Caco-2 (cell line): Measurements from ENCODE around the gene IL37. TPM values are rescaled to one million over a fixed set of nuclear protein-coding genes. Genes with fewer than 3 reads are reported as not detected.

ENCODE experiments used
- BruUV-seq: library from RNA; stranded (reverse); fragments of 400-500 nt; replicated peaks from 2 replicates; lab custom pipeline; 2021; lab: Mats Ljungman, UMichigan
- CTCF ChIA-PET: fragments of 300-600 bp; sonication (Branson Sonifier 250); formaldehyde crosslinking; loops from one replicate; lab custom pipeline; 2022; ENCODE audit warnings: antibody characterized with exemption; lab: Charles Lee
- POLR2A ChIA-PET: fragments of 300-600 bp; sonication (Branson Sonifier 250); formaldehyde crosslinking; loops from one replicate; lab custom pipeline; 2022; ENCODE audit warnings: antibody characterized with exemption; lab: Charles Lee
- DNase-seq, 2 experiments: peaks; one replicate each; pipeline versions ENCODE4 v3.0.0 to v3.0.0-alpha.2; 2020 to 2022
- H3K27me3 ChIP-seq: replicated peaks from 2 replicates; pipeline ENCODE4 v1.6.0; 2011; ENCODE audit warnings: low read length; ENCODE audit not compliant: control insufficient read depth, insufficient read depth
- H3K36me3 ChIP-seq: 2 replicates; pipeline ENCODE4 v1.5.1; 2011; ENCODE audit warnings: low read length; ENCODE audit not compliant: control insufficient read depth, insufficient read depth
- H3K4me1 ChIP-seq: fragments of 250-450 bp; sonication (Bioruptor Pico); 2 replicates; pipeline ENCODE4 v1.5.1; 2020; ENCODE audit warnings: mild to moderate bottlenecking
- H3K4me3 ChIP-seq: 2 replicates; pipeline ENCODE4 v1.5.1; 2011; ENCODE audit warnings: low read depth, mild to moderate bottlenecking, control low read depth, low read length
- H3K9me3 ChIP-seq: fragments of 250-450 bp; sonication (Bioruptor Pico); 2 replicates; pipeline ENCODE4 v1.5.1; 2020; ENCODE audit warnings: mild to moderate bottlenecking, moderate library complexity
- H3K27ac Mint-ChIP-seq: one replicate; pipeline ENCODE4 v1.8.0; 2022; ENCODE audit warnings: mixed read lengths; ENCODE audit not compliant: unreplicated experiment
- H3K27me3 Mint-ChIP-seq: one replicate; pipeline ENCODE4 v1.8.0; 2022; ENCODE audit warnings: mixed read lengths; ENCODE audit not compliant: insufficient read depth, unreplicated experiment
- H3K36me3 Mint-ChIP-seq: one replicate; pipeline ENCODE4 v1.8.0; 2022; ENCODE audit warnings: mild to moderate bottlenecking, mixed read lengths; ENCODE audit not compliant: insufficient read depth, unreplicated experiment
- H3K4me1 Mint-ChIP-seq: one replicate; pipeline ENCODE4 v1.8.0; 2022; ENCODE audit warnings: low read depth, mixed read lengths; ENCODE audit not compliant: unreplicated experiment
- H3K4me3 Mint-ChIP-seq: one replicate; pipeline ENCODE4 v1.8.0; 2022; ENCODE audit warnings: mild to moderate bottlenecking, moderate library complexity, mixed read lengths; ENCODE audit not compliant: unreplicated experiment
- H3K9me3 Mint-ChIP-seq: one replicate; pipeline ENCODE4 v1.8.0; 2022; ENCODE audit warnings: mixed read lengths; ENCODE audit not compliant: unreplicated experiment
- intact Hi-C: fragments of 100-400 bp; cut with micrococcal nuclease; formaldehyde crosslinking; loops from one replicate; pipeline ENCODE4 v1.10.0; 2022; ENCODE audit not compliant: unreplicated experiment
- total RNA-seq: library from RNA; stranded (reverse); gene quantifications from 2 replicates; pipeline ENCODE4 v1.2.3, GENCODE V29; 2022
- TF ChIP-seq, protein P1 (sequence below), 2 experiments: fragments of 200-600 bp in 1 of 2; IDR thresholded peaks; 1 replicate in 1 of 2; 2 replicates in 1 of 2; pipeline versions ENCODE4 v1.5.1 to v1.8.0; 2011 to 2022; ENCODE audit warnings: antibody characterized with exemption in 1 of 2, control low read depth in 1 of 2, inconsistent platforms in 1 of 2, low read depth in 1 of 2, low read length in 1 of 2, mild to moderate bottlenecking in 1 of 2, moderate library complexity in 1 of 2; ENCODE audit not compliant: insufficient read depth in 1 of 2, severe bottlenecking in 1 of 2, unreplicated experiment in 1 of 2

IL37 gene
- total RNA-seq, 1 experiment from 2014 or later: not detected

- BruUV-seq: no TSS peak
- TF ChIP-seq, protein P1, sequence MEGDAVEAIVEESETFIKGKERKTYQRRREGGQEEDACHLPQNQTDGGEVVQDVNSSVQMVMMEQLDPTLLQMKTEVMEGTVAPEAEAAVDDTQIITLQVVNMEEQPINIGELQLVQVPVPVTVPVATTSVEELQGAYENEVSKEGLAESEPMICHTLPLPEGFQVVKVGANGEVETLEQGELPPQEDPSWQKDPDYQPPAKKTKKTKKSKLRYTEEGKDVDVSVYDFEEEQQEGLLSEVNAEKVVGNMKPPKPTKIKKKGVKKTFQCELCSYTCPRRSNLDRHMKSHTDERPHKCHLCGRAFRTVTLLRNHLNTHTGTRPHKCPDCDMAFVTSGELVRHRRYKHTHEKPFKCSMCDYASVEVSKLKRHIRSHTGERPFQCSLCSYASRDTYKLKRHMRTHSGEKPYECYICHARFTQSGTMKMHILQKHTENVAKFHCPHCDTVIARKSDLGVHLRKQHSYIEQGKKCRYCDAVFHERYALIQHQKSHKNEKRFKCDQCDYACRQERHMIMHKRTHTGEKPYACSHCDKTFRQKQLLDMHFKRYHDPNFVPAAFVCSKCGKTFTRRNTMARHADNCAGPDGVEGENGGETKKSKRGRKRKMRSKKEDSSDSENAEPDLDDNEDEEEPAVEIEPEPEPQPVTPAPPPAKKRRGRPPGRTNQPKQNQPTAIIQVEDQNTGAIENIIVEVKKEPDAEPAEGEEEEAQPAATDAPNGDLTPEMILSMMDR (IDR thresholded peaks at IDR 0.05; ENCODE audit: insufficient read depth in 1 of 2, low read depth in 1 of 2, low read length in 1 of 2, severe bottlenecking in 1 of 2, unreplicated experiment in 1 of 2): peak in 1 of 2 experiments; percentile 24
- CTCF ChIA-PET: interaction anchor here (1.0 to 3.2 kb wide), 10 partner anchors 14 to 216 kb away, joined by 4 to 41 read pairs (median 12); partner anchors contain the start of gene IL1B
- Mint-ChIP-seq H3K9me3 (no peaks in the 10 kb centered on the region), H3K4me1 (peaks cover 5% of the 10 kb centered on the region), H3K27me3 (no peaks in the 10 kb centered on the region), H3K4me3 (no peak overlapping the region), H3K27ac (no peak overlapping the region), H3K36me3 (peaks cover 4% of the 10 kb centered on the region)
- POLR2A ChIA-PET: no interaction called here
- H3K4me3 ChIP-seq: no peak overlapping the region
- no peaks in the 10 kb centered on the region for H3K27me3 ChIP-seq
- no peak for DNase-seq
- intact Hi-C loops: loop anchor here (5.0 kb wide), 1 partner anchor 40 kb away; no protein-coding TSS in a partner anchor
- peaks cover 19% of the 10 kb centered on the region for H3K9me3 ChIP-seq
- H3K4me1 ChIP-seq: peaks cover 9% of the 10 kb centered on the region; the same call in 1 of the 2 replicates
- H3K36me3 ChIP-seq: no peaks in the 10 kb centered on the region
These were observed 31.7 kb downstream of the IL37 start for GRCh38 chr2:112942654-112943002.

- Mint-ChIP-seq H3K4me1 (peaks cover 5% of the 10 kb centered on the region), H3K4me3 (no peak overlapping the region), H3K27me3 (no peaks in the 10 kb centered on the region), H3K27ac (no peak overlapping the region), H3K36me3 (peaks cover 4% of the 10 kb centered on the region), H3K9me3 (no peaks in the 10 kb centered on the region)
- no peak for DNase-seq
- no TSS peak for BruUV-seq
- POLR2A ChIA-PET: no interaction called here
- H3K27me3 ChIP-seq: no peaks in the 10 kb centered on the region
- H3K9me3 ChIP-seq: peaks cover 23% of the 10 kb centered on the region
- CTCF ChIA-PET: no interaction called here
- intact Hi-C loops: loop anchor here (5.0 kb wide), 1 partner anchor 43 kb away; no protein-coding TSS in a partner anchor
- no peaks in the 10 kb centered on the region for H3K36me3 ChIP-seq
- no peak overlapping the region for H3K4me3 ChIP-seq
- TF ChIP-seq, protein P1 (IDR thresholded peaks at IDR 0.05; ENCODE audit: insufficient read depth in 1 of 2, low read depth in 1 of 2, low read length in 1 of 2, severe bottlenecking in 1 of 2, unreplicated experiment in 1 of 2): no peak
- H3K4me1 ChIP-seq: peaks cover 9% of the 10 kb centered on the region; the same call in 1 of the 2 replicates
These were observed 34.0 kb downstream of the IL37 start for GRCh38 chr2:112944971-112945370.

DNA sequence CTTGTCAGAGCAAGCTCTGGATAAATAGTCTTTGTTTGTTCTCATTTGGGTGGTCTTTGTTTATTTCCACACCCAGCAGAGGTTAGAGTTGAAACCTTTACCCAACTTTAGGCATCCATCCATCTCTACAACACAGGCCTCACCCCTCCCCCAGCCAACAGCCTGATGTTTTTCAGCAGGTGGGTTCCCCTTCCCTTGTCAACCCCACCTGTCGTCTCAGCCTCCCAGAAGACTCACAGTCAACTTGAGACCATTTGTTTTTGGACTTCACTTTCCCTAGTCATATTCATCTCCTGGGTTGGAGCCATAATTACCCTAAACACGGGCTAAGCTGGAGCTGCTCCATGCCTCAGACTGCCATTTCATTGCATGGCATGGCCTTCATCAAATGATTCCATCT, 35.1 kb downstream of the IL37 start:
- Histone ChIP-seq H3K27me3 (no peaks in the 10 kb centered on the region), H3K36me3 (no peaks in the 10 kb centered on the region), H3K4me1 (peaks cover 9% of the 10 kb centered on the region; the same call in 1 of the 2 replicates), H3K9me3 (peaks cover 23% of the 10 kb centered on the region), H3K4me3 (no peak overlapping the region)
- Mint-ChIP-seq H3K27me3 (no peaks in the 10 kb centered on the region), H3K9me3 (no peaks in the 10 kb centered on the region), H3K4me1 (peaks cover 5% of the 10 kb centered on the region), H3K4me3 (no peak overlapping the region), H3K27ac (no peak overlapping the region), H3K36me3 (peaks cover 4% of the 10 kb centered on the region)
- ChIA-PET POLR2A (no interaction called here), CTCF (interaction anchor here (1.7 kb wide), 1 partner anchor 13 kb away, joined by 4 read pairs; no protein-coding TSS in a partner anchor)
- DNase-seq: no peak
- TF ChIP-seq, protein P1 (IDR thresholded peaks at IDR 0.05; ENCODE audit: insufficient read depth in 1 of 2, low read depth in 1 of 2, low read length in 1 of 2, severe bottlenecking in 1 of 2, unreplicated experiment in 1 of 2): no peak
- intact Hi-C loops: no loop called here
- no TSS peak for BruUV-seq
